T follicular helper cell (primary cell): ENCODE data around the gene CPLX3.

Source experiments
- DNase-seq: peaks from one replicate; pipeline ENCODE4 v3.0.0-alpha.2; 2020; ENCODE audit warnings: low read depth

Gene CPLX3

DNA sequence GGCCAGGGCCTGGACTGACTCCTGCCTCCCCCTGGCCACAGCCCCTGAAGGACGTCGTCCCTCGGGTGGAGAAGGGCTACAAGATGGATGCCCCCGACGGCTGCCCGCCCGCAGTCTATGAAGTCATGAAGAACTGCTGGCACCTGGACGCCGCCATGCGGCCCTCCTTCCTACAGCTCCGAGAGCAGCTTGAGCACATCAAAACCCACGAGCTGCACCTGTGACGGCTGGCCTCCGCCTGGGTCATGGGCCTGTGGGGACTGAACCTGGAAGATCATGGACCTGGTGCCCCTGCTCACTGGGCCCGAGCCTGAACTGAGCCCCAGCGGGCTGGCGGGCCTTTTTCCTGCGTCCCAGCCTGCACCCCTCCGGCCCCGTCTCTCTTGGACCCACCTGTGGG is 24.1 kb upstream of the CPLX3 start:
- no peak for DNase-seq

DNA sequence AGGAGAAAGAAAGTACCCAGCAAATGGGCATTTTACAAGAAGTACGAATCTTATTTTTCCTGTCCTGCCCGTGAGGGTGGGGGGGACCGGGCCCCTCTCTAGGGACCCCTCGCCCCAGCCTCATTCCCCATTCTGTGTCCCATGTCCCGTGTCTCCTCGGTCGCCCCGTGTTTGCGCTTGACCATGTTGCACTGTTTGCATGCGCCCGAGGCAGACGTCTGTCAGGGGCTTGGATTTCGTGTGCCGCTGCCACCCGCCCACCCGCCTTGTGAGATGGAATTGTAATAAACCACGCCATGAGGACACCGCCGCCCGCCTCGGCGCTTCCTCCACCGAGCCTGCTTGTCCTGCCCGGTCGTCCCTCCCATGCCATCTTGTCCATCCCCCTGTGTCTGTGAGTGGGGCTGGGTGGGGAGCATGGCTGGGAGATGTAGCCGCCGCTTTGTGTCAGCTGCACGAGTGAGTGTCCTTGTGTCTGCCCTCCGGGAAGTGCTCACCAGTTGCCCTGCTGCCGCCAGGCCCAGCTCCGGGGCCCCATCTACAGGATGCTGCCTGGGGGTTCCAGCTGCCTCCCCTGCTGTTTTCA is 23.5 kb upstream of the CPLX3 start:
- DNase-seq, result no peak

GRCh38 chr15:74804935-74805334 is 21.5 kb upstream of the CPLX3 start:
- DNase-seq, result no peak

GRCh38 chr15:74807282-74807681 is 19.1 kb upstream of the CPLX3 start:
- DNase-seq, result no peak

DNA sequence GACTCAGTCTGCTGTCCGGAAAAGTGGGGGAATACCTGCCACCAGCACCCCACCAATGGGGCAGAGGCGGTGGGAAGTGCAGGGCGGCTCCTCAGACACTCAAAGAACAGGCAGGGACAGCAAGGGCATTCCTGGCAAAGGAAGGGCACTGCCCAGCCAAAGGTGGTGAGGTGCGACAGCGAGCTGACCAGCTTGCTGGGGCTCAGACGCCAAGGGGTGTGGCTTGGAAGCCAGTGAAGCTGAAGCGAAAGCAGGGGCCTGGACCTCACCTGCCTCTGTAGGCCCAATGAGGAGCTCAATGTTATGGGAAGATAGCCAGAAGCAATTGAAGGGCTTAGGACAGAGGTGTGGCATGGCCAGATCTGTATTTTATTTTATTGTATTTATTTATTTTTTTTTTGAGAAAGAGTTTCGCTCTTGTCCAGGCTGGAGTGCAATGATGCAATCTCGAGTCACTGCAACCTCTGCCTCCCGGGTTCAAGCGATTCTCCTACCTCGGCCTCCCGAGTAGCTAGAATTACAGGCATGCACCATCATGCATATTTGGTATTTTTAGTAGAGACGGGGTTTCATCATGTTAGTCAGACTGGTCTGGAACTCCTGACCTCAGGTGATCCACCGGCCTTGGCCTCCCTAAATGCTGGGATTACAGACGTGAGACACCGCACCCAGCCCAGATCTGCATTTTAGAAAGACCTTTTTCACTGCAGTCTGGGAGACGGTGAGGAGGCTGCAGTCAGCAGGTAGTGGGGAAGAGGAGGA is 18.2 kb upstream of the CPLX3 start:
- DNase-seq, result no peak

DNA sequence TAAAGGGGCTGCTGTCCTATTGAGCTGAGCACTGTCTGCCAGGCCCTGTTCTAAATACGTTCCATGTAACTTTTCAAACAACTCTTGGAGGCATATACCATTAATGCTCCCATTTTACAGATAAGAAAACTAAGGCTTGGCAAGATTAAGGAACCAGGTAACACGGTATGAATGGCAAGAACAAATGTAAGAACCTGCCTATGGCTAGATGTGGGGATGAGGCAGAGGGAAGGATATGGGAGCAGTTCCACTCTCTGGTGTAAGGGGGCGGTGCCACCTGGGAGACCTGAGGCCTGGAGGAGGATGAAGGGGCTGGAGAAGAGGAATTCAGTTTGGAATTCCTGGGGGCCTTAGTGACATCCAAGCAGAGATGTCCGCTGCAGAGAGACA is 17.6 kb upstream of the CPLX3 start:
- DNase-seq, result no peak

- no peak for DNase-seq
These were observed 17.2 kb upstream of the CPLX3 start for GRCh38 chr15:74809242-74809641.

DNA sequence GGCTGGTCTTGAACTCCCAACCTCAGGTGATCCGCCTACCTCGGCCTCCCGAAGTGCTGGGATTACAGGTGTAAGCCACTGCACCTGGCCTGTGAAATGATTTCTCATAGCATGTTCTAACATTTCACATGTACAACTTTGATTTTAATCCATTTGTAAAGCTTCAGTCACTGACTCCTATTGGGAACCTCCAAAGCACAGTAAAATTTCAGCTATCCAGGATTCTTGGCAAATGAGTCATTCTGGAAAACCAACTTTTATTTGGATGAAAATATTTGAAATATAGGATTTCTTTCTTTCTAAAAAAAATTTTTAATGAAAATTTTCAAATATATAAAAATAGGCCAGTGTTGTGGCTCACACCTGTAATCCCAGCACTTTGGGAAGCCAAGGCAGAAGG is 16.5 kb upstream of the CPLX3 start:
- no peak for DNase-seq

- no peak for DNase-seq
These were observed 13.9 kb upstream of the CPLX3 start, which contains the start of gene LMAN1L for GRCh38 chr15:74812533-74812932. LMAN1L (plus strand) TSS chr15:74812835; CDS start chr15:74812855, 20 bp downstream.

GRCh38 chr15:74815121-74815934 is 11.1 kb upstream of the CPLX3 start:
- DNase-seq, result no peak

- DNase-seq, result no peak
These were observed 10.5 kb upstream of the CPLX3 start for GRCh38 chr15:74815961-74816360.

GRCh38 chr15:74816624-74817369 is 9.6 kb upstream of the CPLX3 start:
- DNase-seq, result no peak

GRCh38 chr15:74817370-74817737 is 9.1 kb upstream of the CPLX3 start:
- DNase-seq, result no peak

DNA sequence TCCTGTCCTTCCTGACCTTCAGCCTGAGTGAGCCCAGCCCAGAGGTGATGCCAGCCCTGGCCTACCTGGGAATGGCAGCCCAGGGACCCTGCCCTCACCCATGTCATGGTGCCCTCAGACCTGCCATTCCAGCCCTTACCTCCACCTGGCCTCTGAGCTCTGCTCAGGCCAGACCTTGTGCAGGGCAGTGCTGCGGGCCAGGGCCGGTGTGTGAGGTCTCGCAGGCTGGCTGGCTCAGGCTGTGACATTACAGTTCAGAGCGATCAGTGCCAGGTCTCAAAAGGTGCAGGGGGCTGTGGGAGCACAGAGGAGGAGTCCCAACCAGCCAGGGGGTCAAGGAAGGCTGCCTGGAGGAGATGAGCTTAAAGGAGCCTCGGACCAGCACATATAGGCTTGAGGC is 6.4 kb upstream of the CPLX3 start:
- DNase-seq, result no peak

- no peak for DNase-seq
These were observed 5.2 kb upstream of the CPLX3 start for GRCh38 chr15:74821091-74821789.

DNA sequence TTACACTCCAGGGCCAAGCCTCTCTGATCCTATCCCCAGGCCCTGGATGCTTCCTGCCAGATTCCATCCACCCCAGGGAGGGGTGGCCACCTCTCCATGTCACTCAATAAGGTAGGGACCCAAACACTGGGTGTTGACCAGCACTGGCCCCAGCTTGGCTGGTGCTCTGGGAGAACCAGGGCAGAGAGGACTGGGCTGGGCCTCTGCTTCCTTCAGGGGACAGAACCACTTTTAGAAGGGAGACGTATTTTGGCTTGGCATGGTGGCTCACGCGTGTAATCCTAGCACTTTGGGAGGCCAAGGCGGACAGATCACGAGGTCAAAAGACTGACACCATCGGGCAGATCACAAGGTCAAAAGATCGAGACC is 4.7 kb upstream of the CPLX3 start:
- DNase-seq, result no peak

GRCh38 chr15:74822233-74822632 is 4.2 kb upstream of the CPLX3 start:
- DNase-seq, result no peak

DNA sequence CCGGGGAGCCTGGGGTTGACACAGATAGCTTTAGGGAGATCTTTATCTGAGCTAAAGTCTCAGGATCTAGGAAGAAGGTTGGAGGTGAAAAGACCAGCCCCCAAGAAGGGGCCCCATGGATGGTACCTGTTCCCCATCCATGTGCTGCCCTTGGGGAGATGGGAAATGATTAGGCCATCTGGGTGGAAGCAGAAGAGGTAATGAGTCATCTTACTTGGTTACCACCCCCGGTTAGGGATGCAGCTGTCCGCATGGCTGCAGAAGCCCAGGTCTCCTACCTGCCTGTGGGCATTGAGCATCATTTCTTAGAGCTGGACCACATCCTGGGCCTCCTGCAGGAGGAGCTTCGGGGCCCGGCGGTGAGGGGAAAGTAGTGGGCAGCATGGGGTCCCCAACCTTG is 3.1 kb upstream of the CPLX3 start:
- DNase-seq, result no peak

DNA sequence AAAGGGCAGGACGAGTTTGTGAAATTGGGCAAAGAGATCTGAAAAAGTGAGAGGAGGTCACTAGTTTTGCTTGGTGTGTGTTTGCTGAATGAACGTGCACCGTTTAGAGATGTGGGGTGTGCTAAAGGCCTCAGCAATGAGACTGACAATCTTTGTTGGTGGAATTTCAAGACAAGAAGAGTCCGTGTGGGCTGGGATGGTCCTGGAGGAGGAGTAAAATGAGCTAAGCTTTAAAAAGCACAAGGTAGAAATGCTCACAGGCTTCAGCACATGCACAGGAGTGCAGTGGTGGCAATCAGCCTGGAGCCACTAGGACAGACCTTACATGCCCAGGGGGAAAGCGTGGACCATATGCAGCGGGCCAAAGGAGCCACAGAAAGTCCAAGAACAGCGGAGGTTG is 1.5 kb upstream of the CPLX3 start:
- no peak for DNase-seq

DNA sequence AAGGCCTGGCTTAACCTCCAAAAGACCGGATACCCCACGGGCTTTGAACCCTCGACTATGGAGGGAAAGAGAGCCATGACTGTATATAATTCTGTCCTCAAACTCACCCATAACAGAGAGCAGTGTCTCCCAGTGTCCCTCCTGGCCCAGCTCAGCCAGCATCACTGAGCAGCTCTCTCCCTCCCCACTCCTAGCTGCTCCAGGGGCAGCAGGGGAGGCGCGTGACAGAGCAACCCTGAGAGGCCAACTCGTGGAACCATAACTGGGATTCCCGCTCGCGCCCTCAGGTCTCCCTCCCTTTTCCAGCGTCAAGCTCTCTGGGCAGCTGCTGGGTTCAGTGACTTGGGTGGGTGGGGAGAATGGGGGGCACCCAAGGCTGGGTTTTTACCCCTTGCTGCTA is 561 bp upstream of the CPLX3 start:
- DNase-seq, result no peak

GRCh38 chr15:74826921-74827320 is 494 bp downstream of the CPLX3 start:
- no peak for DNase-seq

DNA sequence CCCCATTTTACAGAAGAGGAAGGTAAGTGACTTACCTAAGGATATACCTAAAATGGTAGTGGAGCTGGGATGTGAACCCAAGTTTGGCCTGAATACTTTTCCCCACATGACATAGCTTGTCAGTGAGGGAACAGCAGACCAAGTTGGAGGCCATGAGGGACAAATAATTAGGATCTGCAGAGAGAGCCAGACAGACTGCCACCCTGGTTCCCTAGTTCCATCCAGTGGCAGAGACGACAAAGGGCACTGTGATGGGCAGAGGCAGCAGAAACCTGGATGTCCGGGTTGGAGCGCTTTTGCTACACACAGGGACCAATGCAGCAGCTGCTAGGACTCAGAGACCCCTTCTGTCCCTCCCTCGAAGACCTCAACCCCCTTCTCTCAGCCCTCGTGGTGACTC is 1.2 kb downstream of the CPLX3 start:
- DNase-seq, result no peak
